Epithelial cell of esophagus (primary cell): ENCODE measurements around the gene PODXL2.

Source experiments
- DNase-seq: peaks from one replicate; pipeline ENCODE4 v3.0.0; 2010; ENCODE audit warnings: low read depth
- H3K4me3 ChIP-seq: 2 replicates; pipeline ENCODE4 v1.5.1; 2011; ENCODE audit warnings: mild to moderate bottlenecking, low read length, control low read depth
- TF ChIP-seq, protein P1 (sequence below): IDR thresholded peaks from 2 replicates; pipeline ENCODE4 v1.5.1; 2011; ENCODE audit warnings: low read depth, mild to moderate bottlenecking, low read length, control low read depth, inconsistent platforms; ENCODE audit not compliant: insufficient read depth; ENCODE audit errors: missing control alignments

Gene PODXL2

DNA sequence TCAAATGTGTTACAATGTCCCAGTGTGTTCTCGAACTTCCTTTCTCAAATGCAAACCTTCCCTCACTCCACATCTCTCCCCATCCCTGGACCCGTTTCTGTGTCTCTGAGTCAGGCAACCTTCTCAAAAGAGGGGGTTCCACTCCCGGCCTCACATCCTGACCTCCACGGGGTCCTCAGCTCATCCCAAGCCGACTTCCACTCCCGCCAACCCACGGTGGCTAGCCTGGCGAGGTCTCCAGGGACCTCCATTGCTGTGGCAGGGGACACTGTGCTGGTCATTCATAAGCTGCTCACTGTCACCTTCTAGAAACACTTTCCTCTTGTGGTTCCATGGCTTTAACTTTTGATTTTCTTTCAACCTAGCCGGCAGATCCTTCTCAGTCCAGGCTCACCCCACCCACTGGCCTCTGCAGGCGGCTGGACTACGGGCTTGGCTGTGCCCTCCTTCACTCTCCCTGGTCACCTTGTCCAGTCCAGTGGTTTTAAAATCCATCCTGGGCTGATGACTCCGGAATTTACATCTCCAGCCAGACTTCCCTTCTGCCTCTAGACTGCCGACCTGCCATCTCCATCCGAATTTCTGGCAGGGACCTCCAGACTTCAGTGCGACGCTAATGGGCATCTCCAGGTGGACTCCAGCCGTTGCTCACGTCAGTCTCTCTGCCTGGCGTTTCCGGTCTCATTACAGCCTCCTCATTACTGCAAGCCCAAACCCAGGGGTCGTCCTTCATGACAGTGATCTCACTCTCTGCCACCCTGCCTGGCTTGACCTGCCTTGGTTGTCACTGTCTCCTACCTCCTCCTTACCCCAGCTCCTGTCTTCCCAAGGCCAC is 63.7 kb downstream of the PODXL2 start:
- H3K4me3 ChIP-seq, result no peak overlapping the region
- TF ChIP-seq, protein P1, sequence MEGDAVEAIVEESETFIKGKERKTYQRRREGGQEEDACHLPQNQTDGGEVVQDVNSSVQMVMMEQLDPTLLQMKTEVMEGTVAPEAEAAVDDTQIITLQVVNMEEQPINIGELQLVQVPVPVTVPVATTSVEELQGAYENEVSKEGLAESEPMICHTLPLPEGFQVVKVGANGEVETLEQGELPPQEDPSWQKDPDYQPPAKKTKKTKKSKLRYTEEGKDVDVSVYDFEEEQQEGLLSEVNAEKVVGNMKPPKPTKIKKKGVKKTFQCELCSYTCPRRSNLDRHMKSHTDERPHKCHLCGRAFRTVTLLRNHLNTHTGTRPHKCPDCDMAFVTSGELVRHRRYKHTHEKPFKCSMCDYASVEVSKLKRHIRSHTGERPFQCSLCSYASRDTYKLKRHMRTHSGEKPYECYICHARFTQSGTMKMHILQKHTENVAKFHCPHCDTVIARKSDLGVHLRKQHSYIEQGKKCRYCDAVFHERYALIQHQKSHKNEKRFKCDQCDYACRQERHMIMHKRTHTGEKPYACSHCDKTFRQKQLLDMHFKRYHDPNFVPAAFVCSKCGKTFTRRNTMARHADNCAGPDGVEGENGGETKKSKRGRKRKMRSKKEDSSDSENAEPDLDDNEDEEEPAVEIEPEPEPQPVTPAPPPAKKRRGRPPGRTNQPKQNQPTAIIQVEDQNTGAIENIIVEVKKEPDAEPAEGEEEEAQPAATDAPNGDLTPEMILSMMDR, result no peak
- DNase-seq, result no peak

- DNase-seq, result no peak
- TF ChIP-seq, protein P1, result no peak
- H3K4me3 ChIP-seq, result no peak overlapping the region
Observed at GRCh38 chr3:127693336-127693843, 64.4 kb downstream of the PODXL2 start.

DNA sequence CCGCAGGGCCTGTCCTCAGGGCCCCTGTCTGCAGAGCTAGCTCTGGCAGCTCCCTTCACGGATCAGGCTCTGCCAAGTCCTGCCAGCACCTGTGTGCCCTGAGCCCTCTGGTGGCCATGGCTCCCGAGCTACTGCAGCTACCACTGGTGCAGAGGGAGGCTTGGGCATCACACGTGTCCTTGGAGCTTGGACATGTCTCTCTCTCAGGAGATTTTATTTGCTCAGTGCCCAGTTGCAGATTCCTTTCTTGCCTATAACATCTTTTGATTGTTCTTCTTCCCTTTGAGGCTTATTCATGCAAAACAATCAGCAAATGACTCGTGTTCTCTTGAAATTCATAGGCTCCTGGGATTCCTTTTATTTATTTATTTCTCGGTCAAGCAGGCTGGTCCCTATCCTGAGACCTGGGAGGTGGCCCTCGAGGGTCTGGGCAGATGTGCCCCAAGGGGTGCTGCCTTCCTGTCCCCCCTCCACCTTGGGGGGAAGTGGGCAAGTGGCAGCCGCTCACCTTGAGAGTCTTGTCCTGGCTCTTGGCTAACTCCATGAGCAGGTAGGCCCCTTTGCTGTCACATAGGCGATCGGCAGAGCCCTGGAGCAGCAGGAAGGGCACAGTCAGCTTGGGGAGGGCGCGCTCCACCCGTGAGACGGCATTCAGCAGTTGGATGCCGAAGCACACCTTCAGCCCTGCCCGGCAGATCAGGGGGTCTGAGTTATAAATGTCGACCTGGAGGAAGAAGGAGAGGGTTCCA is 65.7 kb downstream of the PODXL2 start:
- TF ChIP-seq, protein P1, result peak; percentile 61
- no peak overlapping the region for H3K4me3 ChIP-seq
- DNase-seq, result peak; percentile 68

GRCh38 chr3:127697551-127698240 is 68.7 kb downstream of the PODXL2 start:
- H3K4me3 ChIP-seq, result no peak overlapping the region
- TF ChIP-seq, protein P1, result no peak
- DNase-seq, result peak; percentile 56

- TF ChIP-seq, protein P1, result no peak
- no peak overlapping the region for H3K4me3 ChIP-seq
- no peak for DNase-seq
Observed at GRCh38 chr3:127698286-127698685, 69.3 kb downstream of the PODXL2 start.

- no peak for DNase-seq
- TF ChIP-seq, protein P1, result no peak
- no peak overlapping the region for H3K4me3 ChIP-seq
Observed at GRCh38 chr3:127698691-127699415, 69.9 kb downstream of the PODXL2 start.
